Activated naive CD4-positive, alpha-beta T cell treated with Interleukin-2 at 50 U/mL for 16 hours (primary cell): ENCODE results near the gene ZFP36L2.
A peak's percentile ranks its signal among the peaks of the same experiment; 100 is the strongest.

ENCODE experiments used
- DNase-seq: peaks from one replicate; pipeline ENCODE4 v3.0.0-alpha.2; 2020

ZFP36L2 gene

GRCh38 chr2:43184339-43184895 lies 42.0 kb downstream of the ZFP36L2 start:
- peak; percentile 68 for DNase-seq

GRCh38 chr2:43183743-43184142 lies 42.7 kb downstream of the ZFP36L2 start:
- no peak for DNase-seq

GRCh38 chr2:43180897-43181296 lies 45.5 kb downstream of the ZFP36L2 start:
- DNase-seq: no peak

GRCh38 chr2:43179942-43180341 lies 46.5 kb downstream of the ZFP36L2 start:
- DNase-seq: no peak

GRCh38 chr2:43178602-43179542 lies 47.5 kb downstream of the ZFP36L2 start:
- DNase-seq: peak; percentile 40

GRCh38 chr2:43178055-43178598 lies 48.3 kb downstream of the ZFP36L2 start:
- DNase-seq: no peak

- no peak for DNase-seq
These were observed 50.0 kb downstream of the ZFP36L2 start for GRCh38 chr2:43176449-43176848.

GRCh38 chr2:43175876-43176275 lies 50.5 kb downstream of the ZFP36L2 start:
- DNase-seq: no peak

- no peak for DNase-seq
These were observed 51.4 kb downstream of the ZFP36L2 start for GRCh38 chr2:43175020-43175441.

- DNase-seq: peak; percentile 82
These were observed 52.0 kb downstream of the ZFP36L2 start for GRCh38 chr2:43174368-43174916.
